ENCODE measurements around the gene RAD51B. TPM values are rescaled to one million over a fixed set of nuclear protein-coding genes. Genes with fewer than 3 reads are reported as not detected.

RAD51B gene
- total RNA-seq, 6 experiments from 2014 or later: 2.7 to 5.8 (median 4.3) TPM

DNA sequence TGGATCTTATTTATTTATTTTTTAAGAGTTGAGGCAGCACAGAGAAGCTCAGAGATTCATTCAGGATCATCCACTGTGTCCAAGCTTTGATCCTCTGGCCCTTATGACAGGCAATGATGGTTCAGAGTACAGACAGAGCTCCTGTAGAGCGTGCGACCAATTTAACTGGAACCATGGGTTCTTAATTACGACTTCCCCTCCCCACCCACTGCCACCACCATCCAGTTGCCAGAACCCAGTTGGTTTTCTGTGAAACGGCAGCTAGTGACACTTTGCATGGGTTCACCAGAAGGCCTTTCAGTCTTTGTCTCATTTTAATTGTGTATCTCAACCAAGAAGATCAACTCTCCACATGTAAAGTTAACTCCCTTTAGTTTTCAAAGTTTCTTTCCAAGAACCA is 495.1 kb downstream of the RAD51B start:
- WGBS (ENCODE audit: insufficient coverage, low coverage, low lambda C conversion rate, missing lambda C conversion rate): 79% methylated on average over 4 of the region's 4 CpGs
- no peak for TF ChIP-seq POLR2A (IDR thresholded peaks at IDR 0.05)
- TF ChIP-seq, protein P1, sequence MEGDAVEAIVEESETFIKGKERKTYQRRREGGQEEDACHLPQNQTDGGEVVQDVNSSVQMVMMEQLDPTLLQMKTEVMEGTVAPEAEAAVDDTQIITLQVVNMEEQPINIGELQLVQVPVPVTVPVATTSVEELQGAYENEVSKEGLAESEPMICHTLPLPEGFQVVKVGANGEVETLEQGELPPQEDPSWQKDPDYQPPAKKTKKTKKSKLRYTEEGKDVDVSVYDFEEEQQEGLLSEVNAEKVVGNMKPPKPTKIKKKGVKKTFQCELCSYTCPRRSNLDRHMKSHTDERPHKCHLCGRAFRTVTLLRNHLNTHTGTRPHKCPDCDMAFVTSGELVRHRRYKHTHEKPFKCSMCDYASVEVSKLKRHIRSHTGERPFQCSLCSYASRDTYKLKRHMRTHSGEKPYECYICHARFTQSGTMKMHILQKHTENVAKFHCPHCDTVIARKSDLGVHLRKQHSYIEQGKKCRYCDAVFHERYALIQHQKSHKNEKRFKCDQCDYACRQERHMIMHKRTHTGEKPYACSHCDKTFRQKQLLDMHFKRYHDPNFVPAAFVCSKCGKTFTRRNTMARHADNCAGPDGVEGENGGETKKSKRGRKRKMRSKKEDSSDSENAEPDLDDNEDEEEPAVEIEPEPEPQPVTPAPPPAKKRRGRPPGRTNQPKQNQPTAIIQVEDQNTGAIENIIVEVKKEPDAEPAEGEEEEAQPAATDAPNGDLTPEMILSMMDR (IDR thresholded peaks at IDR 0.05): no peak
- H3K4me1 ChIP-seq: peaks cover 0 to 10% (median 3%) of the 10 kb centered on the region in 4 donors
- H3K27me3 ChIP-seq: no peaks in the 10 kb centered on the region
- no peak overlapping the region for H3K4me3 ChIP-seq
- H3K36me3 ChIP-seq: no peaks in the 10 kb centered on the region
- no peak overlapping the region for H3K27ac ChIP-seq
- H3K9me3 ChIP-seq: no peaks in the 10 kb centered on the region
- ATAC-seq: no peak
- intact Hi-C loops (cut with DNase I): no loop called here
- DNase-seq: no peak

DNA sequence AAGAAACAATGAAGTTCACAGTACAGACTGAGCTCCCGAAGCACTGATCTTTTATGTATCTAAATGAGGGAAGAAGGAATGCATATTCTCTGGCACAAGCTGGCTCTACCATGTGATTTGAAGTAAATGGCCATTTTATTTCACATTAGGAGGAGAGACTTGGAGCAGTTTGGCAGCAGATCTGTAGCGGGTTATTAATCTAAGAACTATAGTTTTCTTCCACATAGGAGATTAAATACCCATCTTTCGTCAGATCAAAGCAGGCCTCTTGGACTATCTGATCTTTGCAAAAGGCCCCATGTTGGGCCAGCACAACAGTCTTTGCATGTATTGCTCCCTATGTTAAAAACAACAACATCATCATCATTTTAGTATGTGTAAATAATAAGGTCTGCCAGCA is 495.5 kb downstream of the RAD51B start:
- Histone ChIP-seq H3K27ac (no peak overlapping the region), H3K27me3 (no peaks in the 10 kb centered on the region), H3K4me3 (no peak overlapping the region), H3K36me3 (no peaks in the 10 kb centered on the region), H3K4me1 (peaks cover 0 to 10% (median 3%) of the 10 kb centered on the region in 4 donors), H3K9me3 (no peaks in the 10 kb centered on the region)
- intact Hi-C loops (cut with DNase I): no loop called here
- TF ChIP-seq, protein P1 (IDR thresholded peaks at IDR 0.05): no peak
- no peak for TF ChIP-seq POLR2A (IDR thresholded peaks at IDR 0.05)
- no peak for ATAC-seq
- no peak for DNase-seq
- 95% methylated on average over 3 of the region's 3 CpGs for WGBS (ENCODE audit: insufficient coverage, low coverage, low lambda C conversion rate, missing lambda C conversion rate)

DNA sequence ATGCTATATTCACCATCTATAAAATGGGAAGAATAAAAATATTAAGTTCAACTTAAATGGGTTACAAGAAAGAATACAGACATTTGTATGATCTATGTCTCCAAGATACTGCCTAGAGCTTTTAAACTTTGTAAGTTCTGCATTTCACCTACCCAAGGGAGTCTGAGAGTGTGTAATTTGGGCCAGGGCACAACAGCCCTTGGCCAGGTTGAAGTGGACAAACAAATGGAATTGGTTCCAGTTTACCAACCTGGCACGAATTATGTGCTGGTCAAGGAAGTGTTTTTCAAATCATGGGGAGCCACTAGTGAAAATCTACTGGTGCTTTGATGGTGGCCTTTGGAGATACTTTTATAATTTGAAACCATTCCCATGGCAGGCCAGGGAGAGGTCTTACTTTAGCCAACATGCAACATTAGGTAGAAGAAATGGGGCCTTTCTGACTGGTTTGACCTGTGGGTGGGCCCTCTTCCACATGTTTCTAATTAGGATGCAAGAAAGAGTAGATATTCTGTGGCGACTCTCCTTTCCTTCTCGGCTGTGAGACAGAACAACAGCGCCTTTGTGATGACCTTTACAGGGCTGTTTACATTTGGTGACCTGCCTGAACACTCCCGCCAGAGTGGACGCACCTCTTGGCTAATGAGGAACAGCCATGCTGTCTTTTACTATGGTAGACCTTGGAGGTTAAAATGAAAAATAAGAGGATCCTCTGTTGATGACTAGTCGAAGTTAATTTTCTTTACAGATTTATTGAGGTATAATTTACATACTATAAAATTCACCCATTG is 496.7 kb downstream of the RAD51B start:
- Histone ChIP-seq H3K4me3 (no peak overlapping the region), H3K27ac (no peak overlapping the region), H3K27me3 (no peaks in the 10 kb centered on the region), H3K9me3 (no peaks in the 10 kb centered on the region), H3K36me3 (no peaks in the 10 kb centered on the region), H3K4me1 (peaks cover 0 to 10% (median 3%) of the 10 kb centered on the region in 4 donors)
- no peak for DNase-seq
- intact Hi-C loops (cut with DNase I): no loop called here
- TF ChIP-seq, protein P1 (IDR thresholded peaks at IDR 0.05): no peak
- no peak for TF ChIP-seq POLR2A (IDR thresholded peaks at IDR 0.05)
- WGBS (ENCODE audit: insufficient coverage, low coverage, low lambda C conversion rate, missing lambda C conversion rate): 44% methylated on average over 7 of the region's 7 CpGs
- peak; percentile 63 to 93 (median 72) for ATAC-seq

DNA sequence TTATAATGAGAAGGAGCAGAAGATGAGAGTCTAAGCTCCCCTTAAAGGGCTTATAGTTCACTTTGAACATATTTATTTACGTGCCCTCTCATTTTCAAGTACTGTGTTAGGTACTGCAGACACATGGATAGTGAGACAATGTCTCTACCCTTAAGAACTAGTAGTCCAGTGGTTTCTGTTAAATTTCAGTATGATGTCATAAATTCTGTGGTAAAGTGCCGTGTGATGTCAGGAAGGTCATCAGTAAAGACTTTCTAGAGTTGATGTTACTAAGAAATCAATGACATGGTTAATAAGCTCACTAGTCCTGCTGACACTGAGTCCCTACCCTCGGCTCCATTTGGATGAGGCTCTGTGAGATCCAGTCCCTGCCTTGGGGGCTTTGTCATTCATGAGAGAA is 497.7 kb downstream of the RAD51B start:
- H3K27ac ChIP-seq: no peak overlapping the region
- H3K27me3 ChIP-seq: no peaks in the 10 kb centered on the region
- H3K4me3 ChIP-seq: no peak overlapping the region
- H3K36me3 ChIP-seq: no peaks in the 10 kb centered on the region
- DNase-seq (no peak), ATAC-seq (no peak)
- intact Hi-C loops (cut with DNase I): no loop called here
- TF ChIP-seq POLR2A (IDR thresholded peaks at IDR 0.05): no peak
- TF ChIP-seq, protein P1 (IDR thresholded peaks at IDR 0.05): no peak
- H3K9me3 ChIP-seq: no peaks in the 10 kb centered on the region
- 91% methylated on average over 3 of the region's 3 CpGs for whole genome bisulfite sequencing (ENCODE audit: insufficient coverage, low coverage, low lambda C conversion rate, missing lambda C conversion rate)
- H3K4me1 ChIP-seq: peaks cover 0 to 10% (median 3%) of the 10 kb centered on the region in 4 donors
